Measurements from ENCODE around the gene PTK6.

The PTK6 gene

GRCh38 chr20:63533871-63534393 is 3.2 kb downstream of the PTK6 start:
- TF ChIP-seq, protein P1, sequence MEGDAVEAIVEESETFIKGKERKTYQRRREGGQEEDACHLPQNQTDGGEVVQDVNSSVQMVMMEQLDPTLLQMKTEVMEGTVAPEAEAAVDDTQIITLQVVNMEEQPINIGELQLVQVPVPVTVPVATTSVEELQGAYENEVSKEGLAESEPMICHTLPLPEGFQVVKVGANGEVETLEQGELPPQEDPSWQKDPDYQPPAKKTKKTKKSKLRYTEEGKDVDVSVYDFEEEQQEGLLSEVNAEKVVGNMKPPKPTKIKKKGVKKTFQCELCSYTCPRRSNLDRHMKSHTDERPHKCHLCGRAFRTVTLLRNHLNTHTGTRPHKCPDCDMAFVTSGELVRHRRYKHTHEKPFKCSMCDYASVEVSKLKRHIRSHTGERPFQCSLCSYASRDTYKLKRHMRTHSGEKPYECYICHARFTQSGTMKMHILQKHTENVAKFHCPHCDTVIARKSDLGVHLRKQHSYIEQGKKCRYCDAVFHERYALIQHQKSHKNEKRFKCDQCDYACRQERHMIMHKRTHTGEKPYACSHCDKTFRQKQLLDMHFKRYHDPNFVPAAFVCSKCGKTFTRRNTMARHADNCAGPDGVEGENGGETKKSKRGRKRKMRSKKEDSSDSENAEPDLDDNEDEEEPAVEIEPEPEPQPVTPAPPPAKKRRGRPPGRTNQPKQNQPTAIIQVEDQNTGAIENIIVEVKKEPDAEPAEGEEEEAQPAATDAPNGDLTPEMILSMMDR (IDR thresholded peaks at IDR 0.05; ENCODE audit: low read depth, low read length): no peak
- DNase-seq (ENCODE audit: extremely low read depth, low read depth): no peak

DNA sequence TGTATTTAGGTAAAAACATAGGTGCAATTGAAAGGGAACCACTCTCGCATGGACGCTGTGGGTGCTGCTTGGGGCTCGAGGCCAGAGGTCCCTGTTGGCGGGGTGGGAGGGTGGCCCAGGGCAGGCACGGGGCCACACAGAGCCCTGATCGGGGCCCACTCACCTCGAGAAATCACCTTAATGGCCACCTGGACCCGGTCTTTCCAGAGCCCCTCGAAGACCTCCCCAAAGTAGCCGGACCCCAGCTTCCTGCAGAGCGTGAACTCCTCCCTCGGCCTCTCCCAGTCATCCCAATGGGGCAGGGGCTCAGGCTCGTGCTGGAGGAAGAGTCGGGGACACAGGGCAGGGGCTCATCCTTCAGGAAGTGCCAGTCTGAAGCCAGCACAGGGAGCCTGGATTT is 3.8 kb downstream of the PTK6 start:
- no peak for DNase-seq (ENCODE audit: extremely low read depth, low read depth)
- TF ChIP-seq, protein P1 (IDR thresholded peaks at IDR 0.05; ENCODE audit: low read depth, low read length): no peak

- TF ChIP-seq, protein P1 (IDR thresholded peaks at IDR 0.05; ENCODE audit: low read depth, low read length): no peak
- no peak for DNase-seq (ENCODE audit: extremely low read depth, low read depth)
Observed at GRCh38 chr20:63532449-63532971, 4.7 kb downstream of the PTK6 start.

GRCh38 chr20:63531686-63532448 is 5.3 kb downstream of the PTK6 start:
- DNase-seq (ENCODE audit: extremely low read depth, low read depth): no peak
- TF ChIP-seq, protein P1 (IDR thresholded peaks at IDR 0.05; ENCODE audit: low read depth, low read length): no peak

- TF ChIP-seq, protein P1 (IDR thresholded peaks at IDR 0.05; ENCODE audit: low read depth, low read length): no peak
- no peak for DNase-seq (ENCODE audit: extremely low read depth, low read depth)
Observed at GRCh38 chr20:63530788-63531160, 6.4 kb downstream of the PTK6 start.

DNA sequence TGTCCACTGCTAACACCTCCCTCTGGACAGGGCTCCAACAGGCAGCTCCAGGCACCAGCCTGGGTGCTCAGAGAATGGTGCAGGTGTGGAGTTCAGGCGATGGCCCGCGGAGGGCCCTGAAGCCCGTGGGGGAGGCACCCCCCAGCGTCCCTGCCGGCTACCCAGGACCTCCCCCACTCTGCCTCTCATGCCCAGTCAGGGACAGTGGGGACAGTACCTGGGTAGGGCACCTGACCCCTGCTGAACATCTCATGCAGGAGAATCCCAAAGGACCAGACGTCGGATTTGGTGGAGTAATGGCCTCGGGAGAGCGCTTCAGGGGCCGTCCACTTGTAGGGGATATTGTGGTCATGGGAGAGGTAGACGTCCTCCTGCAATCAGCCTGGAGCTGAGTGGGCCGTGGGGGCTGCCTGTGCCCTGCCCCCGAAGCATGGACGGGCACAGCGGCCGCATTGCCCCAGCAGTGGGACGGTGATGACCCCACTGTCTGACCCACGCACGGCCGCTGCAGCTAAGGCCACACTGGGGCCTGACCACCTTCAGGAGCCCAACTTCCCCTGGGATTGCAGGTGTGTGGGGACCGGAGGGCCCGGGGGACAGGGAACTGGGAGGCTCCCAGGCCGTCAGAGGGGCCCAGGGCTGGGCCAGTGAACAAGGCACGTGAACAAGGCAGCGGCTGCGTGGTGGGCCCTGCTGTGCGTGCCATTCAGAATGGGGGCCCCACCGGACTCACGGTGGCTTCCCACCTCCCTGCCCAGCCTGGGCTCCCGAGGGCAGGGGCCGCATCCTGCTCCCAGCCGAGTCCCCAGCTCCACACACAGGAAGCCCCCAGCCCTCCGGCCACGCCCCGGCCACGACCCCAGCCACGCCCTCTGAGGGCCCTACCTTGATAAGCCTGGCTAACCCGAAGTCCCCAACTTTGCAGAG is 7.1 kb downstream of the PTK6 start:
- no peak for DNase-seq (ENCODE audit: extremely low read depth, low read depth)
- TF ChIP-seq, protein P1 (IDR thresholded peaks at IDR 0.05; ENCODE audit: low read depth, low read length): no peak

Data from AG09319 (cell line).